Mammary epithelial cell (primary cell): Measurements from ENCODE around the gene BCL7C.

Experiments
- CTCF ChIP-seq, 2 donors: IDR thresholded peaks in 1 of 2; conservative IDR thresholded peaks in 1 of 2; 2 replicates each; pipeline ENCODE4 v1.5.1; 2011 to 2012; ENCODE audit warnings: inconsistent platforms in 2 of 2, low read length in 2 of 2, mild to moderate bottlenecking in 2 of 2, control low read depth in 1 of 2, low read depth in 1 of 2; ENCODE audit not compliant: insufficient read depth in 1 of 2; ENCODE audit errors: extremely low read depth in 1 of 2
- EZH2 ChIP-seq: IDR thresholded peaks from 2 replicates; pipeline ENCODE4 v1.6.1; 2012; ENCODE audit warnings: low read length, inconsistent platforms, borderline replicate concordance

GRCh38 chr16:30866031-30866430, 27.8 kb downstream of the BCL7C start:
- TF ChIP-seq CTCF (conservative IDR thresholded peaks at IDR 0.05 in 1 of 2, IDR thresholded peaks at IDR 0.05 in 1 of 2; ENCODE audit: extremely low read depth in 1 of 2, insufficient read depth in 1 of 2, low read depth in 1 of 2, low read length in 2 of 2) (no peak), EZH2 (no peak)
